Activated CD4-positive, alpha-beta T cell treated with anti-CD3 and anti-CD28 coated beads for 48 hours (primary cell): ENCODE data around the gene CCDC57.
"Not testable (repeated sequence)": the region's sequence is repeated elsewhere in the genome, so short reads cannot be mapped to it uniquely, and the experiment has no call there.

Experiments used
- DNase-seq: peaks from one replicate; pipeline ENCODE4 v3.0.0-alpha.2; 2020

The CCDC57 gene

GRCh38 chr17:82199496-82199895 is 13.1 kb downstream of the CCDC57 start:
- DNase-seq = no peak

DNA sequence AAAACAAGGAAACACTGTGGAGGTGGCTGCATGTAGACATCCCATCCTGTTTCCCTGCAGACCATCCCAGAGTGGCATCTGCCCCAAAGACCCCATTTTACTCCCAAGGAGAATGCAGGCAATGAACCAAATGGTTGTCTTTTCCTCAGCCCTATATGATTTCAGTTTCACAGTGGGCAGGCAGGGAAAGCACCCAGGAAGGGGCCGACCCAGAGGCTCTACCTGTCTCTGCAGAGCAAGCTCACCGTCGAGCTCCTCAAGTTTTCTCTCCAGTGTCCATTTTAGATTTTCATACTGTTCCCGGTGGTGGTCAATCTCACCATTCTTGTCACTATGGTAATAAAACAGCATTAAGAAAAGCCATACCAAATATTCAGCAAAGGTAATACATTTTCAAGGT is 14.6 kb downstream of the CCDC57 start:
- DNase-seq = peak; percentile 33

DNA sequence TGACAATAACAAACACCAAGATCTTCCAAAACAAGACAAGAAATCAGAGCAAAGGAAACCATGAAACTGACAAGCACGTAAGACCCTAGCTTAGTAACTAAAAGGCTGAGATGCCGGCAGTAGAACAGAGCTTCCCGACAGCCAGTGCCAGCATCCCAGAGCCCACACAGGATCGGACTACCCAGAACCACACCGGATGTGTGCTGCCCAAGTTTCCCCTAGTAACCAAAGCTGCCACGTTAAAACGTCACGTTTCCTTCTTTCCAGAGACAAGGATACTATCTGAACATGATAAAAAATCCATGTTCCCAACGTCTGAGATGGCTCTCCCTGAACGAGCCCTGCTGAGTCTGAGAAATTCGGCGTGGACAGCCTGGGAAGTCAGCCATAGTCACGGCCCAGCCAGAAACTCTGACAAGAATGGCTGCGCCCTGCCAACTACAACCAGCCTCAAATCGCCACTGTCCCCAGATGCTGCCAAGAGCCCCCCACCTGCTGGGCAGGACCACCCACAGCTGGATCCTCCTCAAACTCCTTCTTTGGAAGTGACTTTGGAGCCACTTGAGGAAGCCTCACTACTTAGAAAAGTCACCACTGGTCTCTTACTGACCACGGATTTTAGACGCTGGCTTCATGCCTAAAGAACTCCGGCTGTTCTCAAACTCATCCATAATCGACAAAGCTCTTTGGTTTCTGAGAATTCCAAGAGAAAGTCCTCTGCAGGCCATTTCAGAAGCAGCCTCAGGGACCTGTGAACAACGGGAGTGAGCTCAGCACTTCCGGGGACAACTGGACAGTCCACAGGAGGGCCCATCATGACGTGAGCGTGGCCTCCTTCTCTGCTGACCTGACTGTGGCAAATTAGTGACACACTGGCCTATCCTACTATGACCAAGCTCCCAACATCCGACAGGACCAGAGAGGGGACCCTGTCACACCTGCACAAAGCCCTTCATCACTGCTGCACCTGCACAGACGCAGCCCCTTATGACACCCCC is 16.7 kb downstream of the CCDC57 start:
- DNase-seq = no peak

GRCh38 chr17:82194765-82195164 is 17.9 kb downstream of the CCDC57 start:
- DNase-seq = no peak

GRCh38 chr17:82193520-82194220 is 19.0 kb downstream of the CCDC57 start:
- no peak for DNase-seq

- not testable (repeated sequence) for DNase-seq
Measured at GRCh38 chr17:82193050-82193449, 19.6 kb downstream of the CCDC57 start.

DNA sequence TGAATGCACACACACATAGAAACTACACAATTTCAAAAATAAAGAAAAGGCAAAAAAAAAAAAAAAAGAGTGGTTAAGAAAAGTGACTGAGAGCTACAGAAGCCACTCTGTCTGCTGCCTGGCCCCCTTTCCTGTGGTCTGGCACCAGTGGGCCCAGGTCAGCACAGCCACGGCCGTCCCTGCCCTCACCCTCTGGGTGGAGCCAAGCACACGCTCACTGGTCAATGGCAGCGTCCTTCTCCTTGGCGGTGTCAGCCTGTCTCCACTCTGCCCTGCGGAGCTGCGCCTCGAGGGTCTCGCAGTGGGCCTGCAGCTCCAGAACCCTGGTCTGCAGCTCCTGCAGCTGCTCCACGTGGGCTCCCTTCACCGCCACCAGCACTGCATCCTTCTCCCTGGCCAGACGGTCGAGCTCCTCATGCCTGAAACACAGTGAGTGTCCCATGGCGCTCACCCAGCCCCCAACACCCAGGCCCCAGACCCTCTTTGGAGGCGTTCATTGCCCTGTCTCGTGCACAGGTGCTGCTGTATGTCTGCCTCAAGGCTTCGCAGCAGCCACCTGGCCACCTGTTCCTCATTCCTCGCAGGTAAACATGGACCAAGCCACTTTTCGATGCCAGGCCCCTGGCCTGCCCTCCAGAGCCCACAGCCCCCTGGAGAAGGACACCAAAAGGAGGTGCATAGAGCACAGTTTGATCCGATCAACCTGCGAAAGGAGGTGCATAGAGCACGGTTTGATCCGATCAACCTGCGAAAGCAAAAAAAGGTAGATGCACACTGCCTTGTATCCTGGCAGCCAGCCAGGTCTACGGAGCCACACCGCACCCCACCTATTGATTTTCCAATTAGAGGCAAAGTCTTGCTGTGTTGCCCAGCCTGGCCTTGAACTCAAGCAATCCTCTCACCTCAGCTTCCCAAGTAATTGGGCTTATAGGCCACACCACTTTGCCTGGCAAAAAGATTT is 24.4 kb downstream of the CCDC57 start:
- no peak for DNase-seq

DNA sequence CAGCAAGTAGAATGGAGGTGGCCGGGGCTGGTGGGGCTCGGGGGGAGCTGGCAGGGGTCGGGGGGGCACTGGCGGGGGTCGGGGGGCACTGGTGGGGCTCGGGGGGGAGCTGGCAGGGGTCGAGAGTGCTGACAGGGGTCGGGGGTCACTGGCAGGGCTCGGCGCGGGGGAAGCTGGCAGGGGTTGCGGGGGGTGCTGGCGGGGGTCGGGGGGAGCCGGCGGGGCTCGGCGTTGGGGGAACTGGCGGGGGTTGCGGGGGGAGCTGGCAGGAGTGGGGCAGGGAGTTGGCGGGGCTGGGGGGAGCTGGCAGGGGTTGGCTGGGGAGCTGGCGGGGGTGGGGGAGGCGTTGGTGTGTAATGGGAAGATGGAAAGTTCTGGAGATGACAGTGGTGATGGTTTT is 25.1 kb downstream of the CCDC57 start:
- DNase-seq = no peak

GRCh38 chr17:82186221-82186620 is 26.4 kb downstream of the CCDC57 start:
- DNase-seq = no peak

DNA sequence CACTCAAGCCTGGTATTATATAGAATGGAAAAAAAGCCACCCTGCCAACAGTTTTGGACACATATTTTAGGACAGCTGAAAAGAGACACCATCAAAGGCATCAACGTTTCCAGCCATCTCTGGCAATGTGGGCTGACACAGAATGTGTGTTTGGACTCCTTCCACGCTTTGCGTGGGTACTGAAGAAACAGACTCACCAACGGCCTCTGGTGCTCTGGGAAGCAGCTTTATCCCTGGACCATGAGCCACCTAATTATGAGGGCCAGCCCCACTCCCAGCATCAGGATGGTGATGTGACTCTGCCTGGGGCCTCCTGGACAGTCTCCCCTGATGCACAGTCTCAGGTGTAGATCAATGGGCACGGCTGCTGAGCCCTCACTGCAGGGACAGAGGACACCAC is 27.9 kb downstream of the CCDC57 start:
- DNase-seq = no peak

DNA sequence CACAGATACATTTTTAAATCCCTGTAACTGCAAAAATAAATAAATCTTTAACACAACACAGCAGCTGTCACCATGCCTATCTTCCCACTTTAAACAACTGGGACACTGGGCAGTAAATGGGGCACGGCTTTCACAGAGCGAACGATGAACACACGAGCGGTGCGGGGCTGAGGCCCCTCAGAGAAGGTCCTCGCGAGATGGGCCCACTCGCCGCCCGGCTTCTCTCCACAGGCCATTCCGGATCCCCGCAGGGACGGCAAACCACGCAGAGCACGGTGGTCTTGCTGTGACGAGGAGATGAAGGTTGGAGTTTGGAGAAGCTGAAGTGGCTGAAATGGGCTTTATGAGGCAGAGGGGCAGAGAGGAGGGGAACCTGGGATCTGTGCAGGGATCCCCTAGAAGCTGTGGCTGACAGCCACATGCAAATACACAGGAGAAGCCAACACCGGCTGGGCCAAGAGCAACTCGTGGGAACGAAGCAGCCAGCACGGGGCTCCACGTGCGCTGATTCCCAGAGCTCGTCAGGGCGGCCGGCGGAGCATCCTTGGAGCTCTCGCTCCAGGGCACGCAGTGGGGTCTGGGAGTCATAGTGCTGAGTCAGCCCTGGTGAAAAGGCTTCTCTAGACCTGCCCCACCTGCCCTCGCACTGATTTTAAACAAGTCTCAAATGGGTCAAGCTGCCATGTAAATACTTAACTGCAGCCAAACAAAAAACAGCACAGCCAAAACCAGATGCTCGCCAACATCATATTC is 31.7 kb downstream of the CCDC57 start:
- DNase-seq = no peak

- DNase-seq = no peak
Measured at GRCh38 chr17:82179946-82180475, 32.6 kb downstream of the CCDC57 start.

- no peak for DNase-seq
Measured at GRCh38 chr17:82179412-82179811, 33.2 kb downstream of the CCDC57 start.

GRCh38 chr17:82178499-82179261 is 34.0 kb downstream of the CCDC57 start:
- DNase-seq = no peak

DNA sequence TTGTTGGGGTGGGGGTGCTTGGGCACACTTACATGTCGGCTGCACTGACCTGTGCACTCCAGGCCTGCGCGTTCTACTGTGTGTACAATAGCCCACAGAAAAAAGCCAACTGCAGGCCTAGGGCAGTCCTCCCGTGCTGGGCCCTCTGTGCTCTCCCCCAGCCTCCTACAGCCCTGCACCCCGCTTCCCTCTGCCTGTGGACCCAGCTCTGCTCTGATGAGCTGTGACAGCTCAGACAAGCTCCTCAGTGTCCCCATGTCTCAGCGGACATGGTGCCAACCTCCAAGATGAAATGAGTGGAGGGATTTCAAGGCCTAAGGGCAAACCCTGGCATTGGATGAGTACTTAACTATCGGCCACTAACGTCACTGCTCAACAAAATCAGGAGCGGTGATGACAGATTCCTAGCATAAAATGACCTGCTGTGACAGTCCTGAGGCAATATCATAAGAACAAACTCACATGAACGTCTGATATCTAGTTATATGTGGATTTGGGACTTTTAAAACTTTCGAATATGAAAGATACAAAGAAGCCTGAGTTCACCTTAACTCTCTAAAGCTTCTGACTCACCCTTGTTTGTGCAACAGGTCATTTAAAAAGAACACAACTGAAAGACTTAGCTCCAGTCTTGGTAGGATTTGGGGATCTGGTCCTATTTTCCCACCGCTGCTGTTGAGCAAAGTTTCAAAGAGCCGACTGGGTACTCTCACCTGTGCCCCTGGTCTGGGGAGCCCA is 34.7 kb downstream of the CCDC57 start:
- DNase-seq = no peak

GRCh38 chr17:82177276-82177675 is 35.4 kb downstream of the CCDC57 start:
- no peak for DNase-seq

DNA sequence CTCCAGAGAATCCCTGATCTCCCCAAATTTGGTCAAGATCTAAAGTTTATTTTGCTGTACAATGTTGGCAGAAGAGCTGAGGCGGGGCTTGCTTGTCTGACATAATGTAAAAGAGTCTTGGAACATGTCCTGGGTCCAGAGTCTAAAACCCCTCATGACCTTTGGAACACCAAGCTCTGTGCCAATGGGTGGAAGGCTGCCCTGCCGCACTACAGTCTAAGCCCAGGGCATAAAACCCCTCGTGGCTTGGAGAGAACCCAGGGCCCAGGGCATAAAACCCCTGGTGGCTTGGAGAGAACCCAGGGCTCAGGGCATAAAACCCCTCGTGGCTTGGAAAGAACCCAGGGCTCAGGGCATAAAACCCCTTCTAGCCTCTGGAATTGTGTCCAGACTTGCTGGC is 36.7 kb downstream of the CCDC57 start:
- no peak for DNase-seq

DNA sequence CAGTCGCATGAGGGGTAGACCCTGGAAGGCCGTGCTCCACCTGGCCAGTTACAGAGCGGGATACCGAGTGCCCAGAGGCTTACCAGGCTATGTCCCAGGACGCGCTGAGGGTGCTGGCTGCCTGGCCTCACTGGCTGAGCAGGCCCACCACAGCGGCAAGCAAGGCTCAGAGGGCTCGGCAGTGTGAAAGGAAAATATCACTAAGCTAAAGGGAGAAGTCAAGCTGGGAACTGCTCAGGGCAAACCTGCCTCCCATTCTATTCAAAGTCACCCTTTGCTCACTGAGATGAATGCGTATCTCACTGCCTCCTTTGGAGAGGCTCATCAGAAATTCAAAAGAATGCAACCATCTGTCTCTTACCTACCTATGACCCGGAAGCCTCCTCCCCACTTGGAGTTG is 37.4 kb downstream of the CCDC57 start:
- DNase-seq = no peak

DNA sequence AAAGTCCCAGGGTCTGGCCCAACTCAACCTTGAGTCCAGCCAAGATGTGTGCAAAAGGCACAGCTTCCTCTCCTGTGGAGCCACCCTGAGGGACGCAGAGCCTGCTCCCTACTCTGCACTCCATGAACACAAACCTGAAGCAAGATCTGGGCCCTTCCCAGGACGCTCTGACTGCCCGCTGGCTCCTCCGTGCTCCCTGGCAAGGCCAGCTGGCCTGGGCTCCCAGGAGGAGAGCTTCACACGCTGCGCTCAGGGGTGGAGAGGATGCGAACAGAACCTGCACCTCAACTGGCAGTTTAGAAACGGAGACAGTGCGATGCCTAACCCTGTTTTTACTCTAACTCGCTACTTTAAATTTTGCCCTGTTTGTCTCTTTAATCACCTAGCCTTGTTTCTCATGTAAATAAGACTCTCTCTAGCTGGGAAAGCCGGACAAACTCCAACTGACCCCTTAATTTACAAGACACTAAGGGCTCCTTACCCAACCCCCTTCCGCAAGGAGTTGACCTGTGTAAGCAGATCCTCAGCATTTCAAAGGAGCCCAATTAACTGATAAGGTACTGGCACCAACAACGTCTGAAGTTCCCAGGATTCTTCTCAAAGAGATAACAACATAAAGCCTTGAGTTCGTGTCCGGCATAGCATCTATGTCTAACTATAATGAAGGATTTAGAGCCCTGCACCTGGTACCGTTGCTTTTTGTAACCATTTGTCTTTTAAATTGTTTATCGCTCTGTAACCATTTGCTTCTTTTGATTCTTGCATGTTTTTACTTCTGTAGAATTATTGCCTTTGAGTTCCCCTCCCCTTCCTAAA is 38.4 kb downstream of the CCDC57 start:
- DNase-seq = not testable (repeated sequence)
